Transverse colon (tissue), 4 donors: ENCODE data around the gene LIG4.

Source experiments
- POLR2A ChIP-seq: fragments of 450-650 bp; IDR thresholded peaks from one replicate; pipeline ENCODE4 v1.6.1; 2016; ENCODE audit warnings: antibody characterized with exemption, mild to moderate bottlenecking, moderate library complexity
- POLR2AphosphoS5 ChIP-seq, 3 donors: sonication (generic); formaldehyde crosslinking; IDR thresholded peaks; one replicate each; pipeline ENCODE4 v1.6.1; 2016; ENCODE audit warnings: antibody characterized with exemption in 3 of 3
- TF ChIP-seq, protein P1 (sequence below), 5 experiments: fragments of 200-600 bp in 3 of 5; fragments of 450-650 bp in 2 of 5; sonication (generic) in 3 of 5; IDR thresholded peaks; 1 replicate in 2 of 5; 2 replicates in 3 of 5; pipeline ENCODE4 v1.5.1; 2016 to 2017; ENCODE audit warnings: antibody characterized with exemption in 5 of 5, inconsistent platforms in 3 of 5, mild to moderate bottlenecking in 2 of 5, moderate library complexity in 1 of 5

DNA sequence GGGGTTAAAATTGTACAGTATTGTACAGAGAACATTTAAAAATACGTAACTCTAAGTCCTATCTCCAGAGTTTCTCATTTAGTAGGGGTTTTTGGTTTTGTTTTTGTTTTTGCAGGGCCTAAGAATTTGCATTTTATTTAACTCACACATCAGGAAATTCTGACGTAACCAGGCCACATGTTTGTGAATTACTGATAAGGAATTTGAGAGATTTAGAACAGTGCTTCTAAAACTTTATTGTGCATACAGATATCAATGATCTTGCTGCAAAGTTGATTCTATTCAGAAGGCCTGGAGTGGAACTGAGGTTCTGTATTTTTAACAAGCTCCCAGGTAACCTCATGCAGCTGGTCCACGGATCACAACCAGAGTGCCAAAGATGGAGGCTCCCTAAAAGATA, 49.3 kb downstream of the LIG4 start:
- TF ChIP-seq, protein P1, sequence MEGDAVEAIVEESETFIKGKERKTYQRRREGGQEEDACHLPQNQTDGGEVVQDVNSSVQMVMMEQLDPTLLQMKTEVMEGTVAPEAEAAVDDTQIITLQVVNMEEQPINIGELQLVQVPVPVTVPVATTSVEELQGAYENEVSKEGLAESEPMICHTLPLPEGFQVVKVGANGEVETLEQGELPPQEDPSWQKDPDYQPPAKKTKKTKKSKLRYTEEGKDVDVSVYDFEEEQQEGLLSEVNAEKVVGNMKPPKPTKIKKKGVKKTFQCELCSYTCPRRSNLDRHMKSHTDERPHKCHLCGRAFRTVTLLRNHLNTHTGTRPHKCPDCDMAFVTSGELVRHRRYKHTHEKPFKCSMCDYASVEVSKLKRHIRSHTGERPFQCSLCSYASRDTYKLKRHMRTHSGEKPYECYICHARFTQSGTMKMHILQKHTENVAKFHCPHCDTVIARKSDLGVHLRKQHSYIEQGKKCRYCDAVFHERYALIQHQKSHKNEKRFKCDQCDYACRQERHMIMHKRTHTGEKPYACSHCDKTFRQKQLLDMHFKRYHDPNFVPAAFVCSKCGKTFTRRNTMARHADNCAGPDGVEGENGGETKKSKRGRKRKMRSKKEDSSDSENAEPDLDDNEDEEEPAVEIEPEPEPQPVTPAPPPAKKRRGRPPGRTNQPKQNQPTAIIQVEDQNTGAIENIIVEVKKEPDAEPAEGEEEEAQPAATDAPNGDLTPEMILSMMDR (IDR thresholded peaks at IDR 0.05): no peak
- TF ChIP-seq POLR2A (no peak), POLR2AphosphoS5 (IDR thresholded peaks at IDR 0.05) (no peak)
